HG02938 (cell line): ENCODE data around the gene SPRN.
A peak's percentile ranks its signal among the peaks of the same experiment; 100 is the strongest.

Source experiments
- ATAC-seq: cut with Tn5 transposase; IDR thresholded peaks from one replicate; pipeline ENCODE4 v1.9.1; 2021; ENCODE audit warnings: mild to moderate bottlenecking, moderate library complexity; ENCODE audit not compliant: unreplicated experiment

Gene SPRN

GRCh38 chr10:133412381-133412711 is 12.1 kb downstream of the SPRN start:
- no peak for ATAC-seq

DNA sequence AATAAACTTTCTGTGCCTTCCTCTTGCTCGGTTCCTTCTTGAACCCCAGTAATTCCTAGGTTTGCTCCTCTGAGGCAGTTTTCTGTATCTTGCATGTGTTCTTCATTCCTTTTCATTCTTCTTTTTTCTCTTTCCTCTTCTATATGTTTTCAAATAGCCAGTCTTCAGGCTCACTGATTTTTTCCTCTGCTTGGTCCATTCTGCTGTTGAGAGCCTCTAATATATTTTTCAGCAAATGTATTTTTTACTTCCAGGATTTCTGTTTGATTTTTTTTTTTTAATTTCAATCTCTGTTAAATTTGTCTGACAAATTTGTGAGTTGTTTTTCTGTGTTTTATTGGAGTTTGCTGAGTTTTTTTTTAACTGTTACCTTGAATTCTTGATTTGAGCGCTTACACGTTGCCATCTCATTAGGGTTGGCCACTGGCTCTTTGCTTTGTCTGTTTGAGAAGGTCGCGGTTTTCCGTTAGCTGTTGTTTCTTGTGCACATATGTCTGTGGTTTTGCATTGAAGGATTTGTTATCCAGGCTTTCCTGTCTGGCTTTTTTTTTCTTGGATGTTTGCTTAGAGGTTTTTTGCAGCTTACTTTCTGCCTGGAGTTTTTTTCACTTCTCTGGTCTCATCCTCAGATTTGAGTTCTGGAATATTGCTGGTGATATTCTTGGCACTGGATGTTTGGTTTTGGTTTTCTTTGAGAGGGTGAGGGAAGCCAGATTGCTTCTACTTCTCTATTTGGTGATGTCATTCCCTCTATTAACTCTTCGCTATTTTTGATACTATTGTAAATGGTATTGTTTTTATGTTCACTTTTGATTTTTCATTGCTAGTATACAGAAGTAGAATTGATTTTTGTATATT is 12.7 kb downstream of the SPRN start:
- no peak for ATAC-seq

DNA sequence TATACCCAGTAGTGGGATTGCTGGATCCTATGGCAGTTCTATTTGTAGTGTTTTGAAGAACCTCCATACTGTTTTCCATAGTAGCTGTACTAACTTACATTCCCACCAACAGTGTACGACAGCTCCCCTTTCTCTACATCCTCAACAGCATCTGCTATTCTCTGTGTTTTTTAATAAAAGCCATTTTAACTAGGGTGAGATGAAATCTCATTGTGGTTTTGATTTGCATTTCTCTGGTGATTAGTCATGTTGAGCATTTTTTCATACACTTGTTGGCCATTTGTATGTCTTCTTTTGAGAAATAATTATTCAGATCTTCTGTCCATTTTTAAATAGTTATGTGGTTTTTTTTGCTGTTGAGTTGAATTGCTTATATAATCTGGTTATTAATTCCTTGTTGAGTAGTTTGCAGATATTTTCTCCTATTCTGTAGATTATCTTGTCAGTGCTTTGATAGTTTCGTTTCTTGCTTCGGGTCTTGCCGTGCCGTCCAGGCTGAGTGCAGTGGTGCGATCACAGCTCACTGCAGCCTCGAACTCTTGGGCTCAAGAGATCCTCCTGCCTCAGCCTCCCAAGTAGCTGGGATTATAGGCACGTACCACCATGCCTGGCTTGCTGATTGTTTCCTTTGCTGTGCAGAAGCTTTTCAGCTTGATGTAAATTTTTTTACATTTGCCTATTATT is 18.4 kb downstream of the SPRN start:
- no peak for ATAC-seq

GRCh38 chr10:133405272-133405671 is 19.2 kb downstream of the SPRN start:
- no peak for ATAC-seq

DNA sequence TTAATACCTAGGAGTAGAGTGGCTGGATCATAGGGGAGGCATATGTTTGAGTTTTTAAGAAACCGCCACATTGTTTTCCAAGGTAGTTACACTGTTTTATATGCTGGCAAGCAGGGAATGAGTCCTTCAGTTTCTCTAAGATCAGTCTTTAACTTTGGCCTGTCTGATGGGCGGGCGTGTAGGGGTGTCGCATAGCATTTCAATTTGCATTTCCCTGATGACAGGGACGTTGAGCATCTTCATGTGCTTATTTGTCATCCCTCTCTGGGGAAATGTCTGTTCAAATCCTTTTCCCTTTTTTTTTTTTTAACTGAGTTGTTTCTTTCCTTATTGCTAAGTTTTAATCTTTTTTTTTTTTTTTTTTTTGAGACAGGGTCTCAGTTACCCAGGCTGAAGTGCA is 20.6 kb downstream of the SPRN start:
- no peak for ATAC-seq

GRCh38 chr10:133403359-133403758 is 21.1 kb downstream of the SPRN start:
- ATAC-seq: no peak

DNA sequence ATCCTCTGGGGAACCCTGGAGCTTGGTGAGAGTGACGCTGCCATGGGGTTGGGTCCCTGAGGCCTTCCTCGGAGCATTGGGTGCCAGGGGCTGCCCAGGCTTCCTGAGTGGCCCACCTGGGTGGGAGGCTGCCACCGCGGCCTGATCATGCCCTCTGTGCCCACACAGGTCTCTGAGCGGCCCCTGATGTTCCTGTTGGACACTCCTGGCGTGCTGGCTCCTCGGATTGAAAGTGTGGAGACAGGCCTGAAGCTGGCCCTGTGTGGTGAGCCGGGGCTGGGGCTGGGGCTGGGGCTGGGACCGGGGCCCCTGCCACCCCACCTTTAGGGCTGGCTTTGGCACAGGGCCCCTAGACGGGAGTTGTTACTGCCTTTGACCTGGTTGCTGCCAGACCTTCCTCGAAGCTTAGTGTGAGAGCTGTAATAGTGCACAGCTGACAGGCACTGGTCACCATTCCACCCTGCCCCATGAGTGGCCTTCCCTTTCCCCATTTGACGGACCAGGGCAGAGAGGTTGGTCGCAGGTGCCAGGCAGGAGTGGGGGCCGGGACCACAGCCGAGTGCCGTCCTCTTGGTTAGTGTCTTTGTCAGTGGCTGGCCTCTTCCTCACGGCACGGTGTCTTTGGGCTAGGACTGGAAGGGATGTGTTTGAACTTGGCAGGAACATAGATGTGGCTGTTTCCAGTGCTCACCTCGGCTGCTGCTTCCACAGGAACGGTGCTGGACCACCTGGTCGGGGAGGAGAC is 22.3 kb downstream of the SPRN start:
- ATAC-seq: no peak

- no peak for ATAC-seq
Measured at GRCh38 chr10:133401500-133401899, 22.9 kb downstream of the SPRN start.

GRCh38 chr10:133400624-133401424 is 23.6 kb downstream of the SPRN start:
- ATAC-seq: peak; percentile 78

DNA sequence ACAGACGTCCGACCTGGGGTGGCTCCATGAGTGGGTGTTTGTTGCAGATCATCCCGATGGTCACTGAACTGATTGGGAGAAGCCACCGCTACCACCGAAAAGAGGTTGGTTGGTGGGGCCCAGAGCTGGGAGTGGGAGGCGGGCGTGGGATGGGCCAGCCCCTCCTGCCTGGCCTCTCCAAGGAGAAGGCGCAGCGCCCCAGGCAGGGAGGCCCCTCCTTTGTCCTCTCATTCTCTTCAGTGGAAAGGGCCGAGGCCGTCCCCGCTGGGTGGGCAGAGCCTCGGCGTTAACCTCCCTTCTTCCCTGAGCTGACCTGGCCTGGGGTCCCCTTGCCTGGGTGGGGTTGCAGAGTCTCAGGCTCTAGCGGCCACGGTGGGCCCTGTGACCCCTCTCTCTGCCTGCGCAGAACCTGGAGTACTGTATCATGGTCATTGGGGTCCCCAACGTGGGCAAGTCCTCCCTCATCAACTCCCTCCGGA is 25.3 kb downstream of the SPRN start:
- no peak for ATAC-seq

- no peak for ATAC-seq
Measured at GRCh38 chr10:133397938-133398337, 26.5 kb downstream of the SPRN start.

GRCh38 chr10:133396035-133396624 is 28.3 kb downstream of the SPRN start:
- ATAC-seq: no peak

GRCh38 chr10:133394801-133395221 is 29.6 kb downstream of the SPRN start:
- peak; percentile 1 for ATAC-seq

DNA sequence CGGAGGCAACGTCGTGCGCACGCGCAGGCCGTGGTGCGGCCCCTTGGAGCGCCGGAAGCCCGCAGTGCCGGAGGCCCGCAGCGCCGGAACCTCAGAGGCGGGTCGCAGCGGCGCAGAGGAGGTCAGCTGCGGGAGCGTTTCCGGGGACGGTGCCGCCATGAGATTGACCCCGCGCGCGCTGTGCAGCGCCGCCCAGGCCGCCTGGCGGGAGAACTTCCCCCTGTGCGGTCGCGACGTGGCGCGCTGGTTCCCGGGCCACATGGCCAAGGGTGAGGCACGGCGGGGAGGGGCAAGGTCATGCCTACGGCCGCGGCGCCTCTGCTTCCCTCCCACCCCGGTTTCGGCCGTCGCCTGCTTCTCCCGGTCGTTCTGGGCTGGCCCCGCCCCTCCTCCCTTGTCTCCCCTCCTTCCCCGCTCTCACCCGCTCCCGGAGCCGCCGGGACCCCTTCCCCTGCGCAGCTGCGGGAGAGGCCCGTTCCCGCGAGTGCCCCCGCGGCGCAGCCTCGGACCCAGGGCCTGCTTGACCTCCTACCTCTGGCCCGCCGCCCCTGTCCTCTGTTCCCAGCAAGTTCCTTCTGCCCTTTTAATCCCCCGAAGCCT is 30.3 kb downstream of the SPRN start, which contains the start of gene MTG1:
MTG1 (plus strand) TSS at position 94 of the 600 bp plus-strand sequence; CDS start at position 158, 64 bp downstream.
- ATAC-seq: peak; percentile 48

GRCh38 chr10:133393401-133394063 is 30.9 kb downstream of the SPRN start:
- no peak for ATAC-seq

DNA sequence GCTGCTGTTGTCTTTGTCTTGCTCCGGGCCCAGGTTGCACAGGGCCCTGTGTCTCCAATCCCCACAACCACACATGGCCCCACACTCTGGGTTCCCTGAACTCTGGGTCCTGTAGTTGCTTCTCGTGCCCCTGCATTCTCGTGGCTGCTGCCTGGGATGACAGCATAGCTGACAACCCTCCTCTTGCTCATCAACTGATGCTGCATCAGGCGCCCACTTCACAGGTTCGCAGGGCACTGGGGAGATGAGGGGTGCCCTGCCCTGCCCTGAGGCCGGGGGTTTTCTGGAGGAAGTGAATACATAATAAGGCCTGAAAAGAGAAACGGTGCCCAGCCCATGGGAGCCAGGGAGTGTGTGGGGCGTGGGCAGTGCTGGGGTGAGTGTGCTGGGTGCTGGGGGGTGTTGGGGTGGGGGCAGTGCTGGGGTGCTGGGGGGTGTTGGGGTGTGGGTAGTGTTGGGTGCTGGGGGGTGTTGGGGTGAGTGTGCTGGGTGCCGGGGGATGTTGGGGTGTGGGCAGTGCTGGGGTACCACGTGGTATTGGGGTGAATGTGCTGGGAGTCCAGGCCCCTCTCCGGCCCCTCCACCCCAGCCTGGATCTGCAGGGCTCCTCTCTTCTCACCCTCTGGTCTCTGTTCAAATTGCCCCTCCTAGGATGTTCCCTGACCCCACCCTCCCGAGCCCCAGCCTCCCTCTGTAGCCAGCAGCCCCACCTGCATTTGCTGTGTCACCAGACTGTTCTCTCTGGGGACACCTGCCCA is 32.5 kb downstream of the SPRN start:
- ATAC-seq: no peak

DNA sequence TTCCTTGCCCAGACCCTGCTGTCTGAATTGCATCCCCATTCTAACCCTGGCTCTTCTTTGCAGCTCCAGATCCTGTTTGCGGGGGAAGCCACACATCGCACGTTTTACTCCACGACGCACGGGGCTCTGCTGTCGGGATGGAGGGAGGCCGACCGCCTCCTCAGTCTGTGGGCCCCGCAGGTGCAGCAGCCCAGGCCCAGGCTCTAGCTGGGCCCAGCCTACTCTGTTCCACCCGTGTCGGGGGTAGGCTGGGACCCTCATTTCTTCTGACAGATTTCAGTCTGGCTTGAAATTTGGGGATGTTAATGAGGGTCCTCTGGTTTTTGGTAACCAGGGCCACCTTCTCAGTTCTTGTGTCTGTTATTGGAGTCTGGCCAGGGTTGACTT is 33.2 kb downstream of the SPRN start:
- ATAC-seq: no peak

DNA sequence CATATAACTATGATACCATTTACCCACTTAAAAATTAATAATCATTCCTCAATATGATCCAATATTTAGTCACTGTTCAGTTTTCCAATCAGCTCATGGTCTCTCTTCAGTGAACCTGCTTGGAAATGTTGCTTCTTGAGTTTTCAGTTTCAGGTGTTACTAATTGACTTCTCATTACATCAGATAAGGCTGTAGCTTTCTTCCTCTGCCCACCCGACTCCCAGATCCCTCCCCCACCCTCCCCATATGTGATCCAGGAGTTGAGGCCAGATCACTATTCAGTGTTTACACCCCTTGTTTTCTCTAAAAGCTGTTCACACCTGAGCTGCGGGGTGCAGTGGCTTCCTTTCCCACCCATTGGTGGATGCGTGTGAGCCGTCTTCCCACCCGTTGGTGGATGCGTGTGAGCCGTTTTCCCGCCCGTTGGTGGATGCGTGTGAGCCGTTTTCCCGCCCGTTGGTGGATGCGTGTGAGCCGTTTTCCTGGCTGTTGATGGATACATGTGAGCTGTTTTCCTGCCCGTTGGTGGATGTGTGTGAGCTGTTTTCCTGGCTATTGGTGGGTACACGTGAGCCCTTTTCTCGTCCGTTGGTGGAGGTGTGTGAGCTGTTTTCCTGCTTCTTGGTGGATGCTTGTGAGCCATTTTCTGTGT is 33.7 kb downstream of the SPRN start:
- no peak for ATAC-seq
